ENCODE measurements around the gene MIER3. TPM values are rescaled to one million over a fixed set of nuclear protein-coding genes. Genes with fewer than 3 reads are reported as not detected.

MIER3 gene
- total RNA-seq, 1 experiment from 2014 or later = 6.5 TPM

DNA sequence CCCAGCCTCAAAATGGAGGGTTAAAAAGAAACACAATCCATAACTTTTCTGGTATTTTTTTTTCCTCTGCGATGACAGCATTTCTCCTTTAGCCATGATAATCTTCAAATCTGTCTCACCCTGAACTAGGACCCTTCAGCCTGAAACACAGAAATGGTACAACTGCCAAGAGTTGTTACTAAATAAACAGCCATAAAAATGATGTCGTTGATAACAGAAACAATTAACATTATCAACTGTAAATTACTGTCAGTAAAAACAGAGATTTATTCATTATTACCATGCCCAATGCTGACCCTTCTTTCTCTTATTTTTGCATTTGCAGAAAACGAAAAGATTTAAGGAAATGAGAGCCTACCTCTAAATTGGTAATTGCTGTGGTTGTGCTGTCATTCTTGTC, 19.4 kb upstream of the MIER3 start:
- H3K27ac ChIP-seq (ENCODE audit: low read length) = no peak overlapping the region
- no peaks in the 10 kb centered on the region for H3K79me2 ChIP-seq (ENCODE audit: low read length)
- H3K4me3 ChIP-seq (ENCODE audit: low read length) = no peak overlapping the region
- H4K20me1 ChIP-seq (ENCODE audit: low read length) = no peaks in the 10 kb centered on the region
- H3F3A ChIP-seq (ENCODE audit: low read length, unreplicated experiment) = no peaks in the 10 kb centered on the region
- intact Hi-C loops (cut with micrococcal nuclease) = no loop called here
- ChIA-PET POLR2A (ENCODE audit: unreplicated experiment) (no interaction called here), CTCF (no interaction called here)
- H3K36me3 ChIP-seq (ENCODE audit: low read depth, low read length) = no peaks in the 10 kb centered on the region
- H3K9ac ChIP-seq (ENCODE audit: low read length) = no peak overlapping the region
- no peaks in the 10 kb centered on the region for H3K9me3 ChIP-seq (ENCODE audit: low read length)
- no peaks in the 10 kb centered on the region for H3K9me2 ChIP-seq (replicated peaks; ENCODE audit: low read length)
- 0 out of 2 replicates have a peak, but pooled peaks cover 3% of the 10 kb centered on the region for H3K27me3 ChIP-seq (ENCODE audit: low read length)
- no peaks in the 10 kb centered on the region for H3K4me1 ChIP-seq (ENCODE audit: insufficient read depth, low read length)
- no peak overlapping the region for H3K4me2 ChIP-seq (ENCODE audit: low read length)
- H2AFZ ChIP-seq (ENCODE audit: low read length) = no peak overlapping the region
- no peak for TF ChIP-seq EZH2phosphoT487 (IDR thresholded peaks at IDR 0.05; ENCODE audit: borderline replicate concordance, low read length)
- no peak for TF ChIP-seq EZH2 (IDR thresholded peaks at IDR 0.05; ENCODE audit: low read length, unreplicated experiment)
- TF ChIP-seq, protein P1, sequence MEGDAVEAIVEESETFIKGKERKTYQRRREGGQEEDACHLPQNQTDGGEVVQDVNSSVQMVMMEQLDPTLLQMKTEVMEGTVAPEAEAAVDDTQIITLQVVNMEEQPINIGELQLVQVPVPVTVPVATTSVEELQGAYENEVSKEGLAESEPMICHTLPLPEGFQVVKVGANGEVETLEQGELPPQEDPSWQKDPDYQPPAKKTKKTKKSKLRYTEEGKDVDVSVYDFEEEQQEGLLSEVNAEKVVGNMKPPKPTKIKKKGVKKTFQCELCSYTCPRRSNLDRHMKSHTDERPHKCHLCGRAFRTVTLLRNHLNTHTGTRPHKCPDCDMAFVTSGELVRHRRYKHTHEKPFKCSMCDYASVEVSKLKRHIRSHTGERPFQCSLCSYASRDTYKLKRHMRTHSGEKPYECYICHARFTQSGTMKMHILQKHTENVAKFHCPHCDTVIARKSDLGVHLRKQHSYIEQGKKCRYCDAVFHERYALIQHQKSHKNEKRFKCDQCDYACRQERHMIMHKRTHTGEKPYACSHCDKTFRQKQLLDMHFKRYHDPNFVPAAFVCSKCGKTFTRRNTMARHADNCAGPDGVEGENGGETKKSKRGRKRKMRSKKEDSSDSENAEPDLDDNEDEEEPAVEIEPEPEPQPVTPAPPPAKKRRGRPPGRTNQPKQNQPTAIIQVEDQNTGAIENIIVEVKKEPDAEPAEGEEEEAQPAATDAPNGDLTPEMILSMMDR (conservative IDR thresholded peaks at IDR 0.05; ENCODE audit: low read depth, low read length) = no peak
- ATAC-seq (no peak), DNase-seq (no peak)
- no TSS peak for BruUV-seq (replicated peaks)

DNA sequence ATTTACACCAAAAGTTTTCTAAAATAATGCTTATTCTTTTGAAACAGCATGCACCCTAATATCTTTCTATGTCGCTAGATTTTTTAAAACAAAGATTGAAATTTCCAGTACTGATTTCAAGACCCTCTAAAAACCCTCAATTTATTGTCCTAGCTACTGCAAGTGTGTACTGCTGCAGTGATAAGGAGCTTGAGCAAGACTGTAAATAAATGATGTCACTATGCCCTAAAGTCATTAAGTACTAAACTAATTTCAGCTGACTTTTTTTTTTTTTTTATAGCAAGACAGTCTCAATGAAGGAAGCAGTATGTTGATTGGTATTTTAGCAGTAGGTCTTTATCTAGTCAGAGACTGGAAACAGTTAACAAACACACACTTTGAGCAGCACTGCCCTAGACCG, 12.2 kb upstream of the MIER3 start:
- CTCF ChIA-PET = no interaction called here
- no peaks in the 10 kb centered on the region for H3K36me3 ChIP-seq (ENCODE audit: low read depth, low read length)
- peaks cover 13% of the 10 kb centered on the region; the same call in 1 of the 2 replicates for H3K27me3 ChIP-seq (ENCODE audit: low read length)
- intact Hi-C loops (cut with micrococcal nuclease) = no loop called here
- BruUV-seq (replicated peaks) = no TSS peak
- H3K27ac ChIP-seq (ENCODE audit: low read length) = no peak overlapping the region
- H4K20me1 ChIP-seq (ENCODE audit: low read length) = no peaks in the 10 kb centered on the region
- H3K9ac ChIP-seq (ENCODE audit: low read length) = no peak overlapping the region
- H3K79me2 ChIP-seq (ENCODE audit: low read length) = no peaks in the 10 kb centered on the region
- DNase-seq (no peak), ATAC-seq (no peak)
- H3K4me3 ChIP-seq (ENCODE audit: low read length) = no peak overlapping the region
- H3K4me1 ChIP-seq (ENCODE audit: insufficient read depth, low read length) = no peaks in the 10 kb centered on the region
- no peaks in the 10 kb centered on the region for H3K9me3 ChIP-seq (ENCODE audit: low read length)
- no peak overlapping the region for H3K4me2 ChIP-seq (ENCODE audit: low read length)
- no peaks in the 10 kb centered on the region for H3K9me2 ChIP-seq (replicated peaks; ENCODE audit: low read length)
- H2AFZ ChIP-seq (ENCODE audit: low read length) = no peak overlapping the region
- TF ChIP-seq EZH2 (IDR thresholded peaks at IDR 0.05; ENCODE audit: low read length, unreplicated experiment) = no peak
- TF ChIP-seq EZH2phosphoT487 (IDR thresholded peaks at IDR 0.05; ENCODE audit: borderline replicate concordance, low read length) = no peak
- no peaks in the 10 kb centered on the region for H3F3A ChIP-seq (ENCODE audit: low read length, unreplicated experiment)
- POLR2A ChIA-PET (ENCODE audit: unreplicated experiment) = interaction anchor here (0.5 kb wide), 1 partner anchor 55 kb away, joined by 3 read pairs; no protein-coding TSS in a partner anchor

DNA sequence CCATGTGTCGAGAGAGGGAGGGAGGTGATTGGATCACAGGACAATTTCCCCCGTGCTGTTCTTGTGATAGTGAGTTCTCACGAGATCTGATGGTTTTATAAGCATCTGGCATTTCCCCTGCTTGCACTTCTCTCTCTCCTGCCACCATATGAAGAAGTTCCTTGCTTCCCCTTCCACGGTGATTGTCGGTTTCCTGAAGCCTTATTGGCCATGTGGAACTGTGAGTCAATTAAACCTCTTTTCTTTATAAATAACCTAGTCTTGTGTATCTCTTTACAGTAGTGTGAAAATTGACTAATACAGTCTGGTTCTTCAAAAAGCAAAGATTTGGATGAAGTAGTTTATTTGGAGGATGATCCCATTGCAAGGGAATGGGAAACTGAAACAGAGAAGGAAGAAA, 11.3 kb upstream of the MIER3 start:
- no TSS peak for BruUV-seq (replicated peaks)
- ChIA-PET POLR2A (ENCODE audit: unreplicated experiment) (no interaction called here), CTCF (no interaction called here)
- H3K27ac ChIP-seq (ENCODE audit: low read length) = no peak overlapping the region
- ATAC-seq (no peak), DNase-seq (no peak)
- H3K36me3 ChIP-seq (ENCODE audit: low read depth, low read length) = no peaks in the 10 kb centered on the region
- H3K9me2 ChIP-seq (replicated peaks; ENCODE audit: low read length) = no peaks in the 10 kb centered on the region
- H3K27me3 ChIP-seq (ENCODE audit: low read length) = peaks cover 17% of the 10 kb centered on the region; the same call in 1 of the 2 replicates
- H3F3A ChIP-seq (ENCODE audit: low read length, unreplicated experiment) = no peaks in the 10 kb centered on the region
- TF ChIP-seq EZH2 (IDR thresholded peaks at IDR 0.05; ENCODE audit: low read length, unreplicated experiment) (no peak), EZH2phosphoT487 (IDR thresholded peaks at IDR 0.05; ENCODE audit: borderline replicate concordance, low read length) (no peak)
- TF ChIP-seq, protein P1 (conservative IDR thresholded peaks at IDR 0.05; ENCODE audit: low read depth, low read length) = no peak
- H4K20me1 ChIP-seq (ENCODE audit: low read length) = no peaks in the 10 kb centered on the region
- intact Hi-C loops (cut with micrococcal nuclease) = no loop called here
- no peak overlapping the region for H3K4me3 ChIP-seq (ENCODE audit: low read length)
- no peak overlapping the region for H2AFZ ChIP-seq (ENCODE audit: low read length)
- no peaks in the 10 kb centered on the region for H3K9me3 ChIP-seq (ENCODE audit: low read length)
- H3K9ac ChIP-seq (ENCODE audit: low read length) = no peak overlapping the region
- no peaks in the 10 kb centered on the region for H3K4me1 ChIP-seq (ENCODE audit: insufficient read depth, low read length)
- H3K79me2 ChIP-seq (ENCODE audit: low read length) = no peaks in the 10 kb centered on the region
- H3K4me2 ChIP-seq (ENCODE audit: low read length) = no peak overlapping the region
